Measurements from ENCODE around the gene TUBGCP3.

- no peak for TF ChIP-seq POLR2A (IDR thresholded peaks at IDR 0.05)
- no peak for TF ChIP-seq CTCF (IDR thresholded peaks at IDR 0.05)
Measured at GRCh38 chr13:112521073-112521685, 66.8 kb downstream of the TUBGCP3 start.
